ENCODE data around the gene SP100.
"Not testable (repeated sequence)": the region's sequence is repeated elsewhere in the genome, so short reads cannot be mapped to it uniquely, and the experiment has no call there.

SP100 gene

DNA sequence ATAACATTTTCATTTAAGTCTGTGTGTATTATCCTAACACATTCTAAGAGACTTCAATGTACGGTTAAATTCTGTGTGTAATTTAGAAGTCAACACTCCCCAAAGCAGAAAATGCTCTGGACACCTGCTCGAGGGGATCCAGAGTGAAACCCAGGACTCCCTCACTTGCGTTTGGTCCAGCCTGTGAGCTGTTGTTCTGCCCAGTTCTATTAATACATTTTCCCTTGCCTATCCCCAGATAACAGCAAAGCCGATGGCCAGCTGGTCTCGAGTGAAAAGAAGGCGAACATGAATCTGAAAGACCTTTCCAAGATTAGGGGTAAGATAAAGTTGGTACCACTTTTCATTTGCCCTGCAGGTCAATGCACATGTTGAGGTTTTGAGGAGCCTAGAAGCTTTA lies 31.0 kb upstream of the SP100 start:
- no peaks in the 10 kb centered on the region for H3K9me3 ChIP-seq (ENCODE audit: insufficient read depth, low read length)
- no peak overlapping the region for H3K4me2 ChIP-seq (ENCODE audit: low read depth, low read length, poor library complexity, severe bottlenecking)
- TF ChIP-seq, protein P1, sequence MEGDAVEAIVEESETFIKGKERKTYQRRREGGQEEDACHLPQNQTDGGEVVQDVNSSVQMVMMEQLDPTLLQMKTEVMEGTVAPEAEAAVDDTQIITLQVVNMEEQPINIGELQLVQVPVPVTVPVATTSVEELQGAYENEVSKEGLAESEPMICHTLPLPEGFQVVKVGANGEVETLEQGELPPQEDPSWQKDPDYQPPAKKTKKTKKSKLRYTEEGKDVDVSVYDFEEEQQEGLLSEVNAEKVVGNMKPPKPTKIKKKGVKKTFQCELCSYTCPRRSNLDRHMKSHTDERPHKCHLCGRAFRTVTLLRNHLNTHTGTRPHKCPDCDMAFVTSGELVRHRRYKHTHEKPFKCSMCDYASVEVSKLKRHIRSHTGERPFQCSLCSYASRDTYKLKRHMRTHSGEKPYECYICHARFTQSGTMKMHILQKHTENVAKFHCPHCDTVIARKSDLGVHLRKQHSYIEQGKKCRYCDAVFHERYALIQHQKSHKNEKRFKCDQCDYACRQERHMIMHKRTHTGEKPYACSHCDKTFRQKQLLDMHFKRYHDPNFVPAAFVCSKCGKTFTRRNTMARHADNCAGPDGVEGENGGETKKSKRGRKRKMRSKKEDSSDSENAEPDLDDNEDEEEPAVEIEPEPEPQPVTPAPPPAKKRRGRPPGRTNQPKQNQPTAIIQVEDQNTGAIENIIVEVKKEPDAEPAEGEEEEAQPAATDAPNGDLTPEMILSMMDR (IDR thresholded peaks at IDR 0.05; ENCODE audit: insufficient read depth, low read length, poor library complexity, severe bottlenecking) = no peak
- no peak for TF ChIP-seq EZH2phosphoT487 (conservative IDR thresholded peaks at IDR 0.05; ENCODE audit: low read length)
- no peaks in the 10 kb centered on the region for H3K79me2 ChIP-seq (ENCODE audit: insufficient read depth, low read length)
- no peaks in the 10 kb centered on the region for H3K27me3 ChIP-seq (ENCODE audit: low read length)
- H3K27ac ChIP-seq (ENCODE audit: low read depth, low read length) = no peak overlapping the region
- H3F3A ChIP-seq (ENCODE audit: insufficient read depth) = no peaks in the 10 kb centered on the region
- no peak overlapping the region for H3K9ac ChIP-seq (ENCODE audit: low read length)
- peaks cover 5% of the 10 kb centered on the region; the same call in 1 of the 2 replicates for H3K36me3 ChIP-seq (ENCODE audit: low read length)
- no peak overlapping the region for H2AFZ ChIP-seq (ENCODE audit: low read depth, low read length, severe bottlenecking)
- H3K4me3 ChIP-seq (ENCODE audit: insufficient read depth, low read length, poor library complexity, severe bottlenecking) = no peak overlapping the region
- H3K9me2 ChIP-seq (replicated peaks; ENCODE audit: insufficient read depth, low read length) = no peaks in the 10 kb centered on the region
- H4K20me1 ChIP-seq (ENCODE audit: low read depth, low read length) = no peaks in the 10 kb centered on the region

DNA sequence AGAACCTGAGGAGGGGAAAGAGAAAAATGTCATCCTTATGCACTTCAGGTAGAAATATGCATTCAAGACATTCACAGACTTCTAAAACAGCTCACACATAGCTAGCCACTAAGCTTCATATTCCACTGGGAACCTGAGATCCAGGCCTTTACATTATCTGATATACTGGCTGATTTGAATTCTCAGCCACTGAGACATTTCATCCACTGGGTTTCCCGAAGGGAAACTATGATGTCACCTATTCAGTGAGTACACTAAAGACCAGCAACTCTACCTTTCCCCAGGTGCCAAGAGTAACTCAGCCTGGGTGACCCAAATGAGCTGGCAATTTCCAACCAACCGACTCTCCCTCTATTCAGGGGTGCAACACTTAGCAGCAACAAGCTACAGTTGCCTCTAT lies 21.7 kb upstream of the SP100 start:
- TF ChIP-seq, protein P1 (IDR thresholded peaks at IDR 0.05; ENCODE audit: insufficient read depth, low read length, poor library complexity, severe bottlenecking) = no peak
- TF ChIP-seq EZH2phosphoT487 (conservative IDR thresholded peaks at IDR 0.05; ENCODE audit: low read length) = no peak
- Histone ChIP-seq H3K9ac (ENCODE audit: low read length) (no peak overlapping the region), H3K4me2 (ENCODE audit: low read depth, low read length, poor library complexity, severe bottlenecking) (no peak overlapping the region), H2AFZ (ENCODE audit: low read depth, low read length, severe bottlenecking) (no peak overlapping the region), H4K20me1 (ENCODE audit: low read depth, low read length) (no peaks in the 10 kb centered on the region), H3K79me2 (ENCODE audit: insufficient read depth, low read length) (no peaks in the 10 kb centered on the region), H3K36me3 (ENCODE audit: low read length) (peaks cover 17% of the 10 kb centered on the region; the same call in 1 of the 2 replicates), H3K27me3 (ENCODE audit: low read length) (no peaks in the 10 kb centered on the region), H3F3A (ENCODE audit: insufficient read depth) (no peaks in the 10 kb centered on the region), H3K9me2 (replicated peaks; ENCODE audit: insufficient read depth, low read length) (no peaks in the 10 kb centered on the region), H3K4me3 (ENCODE audit: insufficient read depth, low read length, poor library complexity, severe bottlenecking) (no peak overlapping the region), H3K27ac (ENCODE audit: low read depth, low read length) (no peak overlapping the region), H3K9me3 (ENCODE audit: insufficient read depth, low read length) (no peaks in the 10 kb centered on the region; the same call in 1 of the 2 replicates)

DNA sequence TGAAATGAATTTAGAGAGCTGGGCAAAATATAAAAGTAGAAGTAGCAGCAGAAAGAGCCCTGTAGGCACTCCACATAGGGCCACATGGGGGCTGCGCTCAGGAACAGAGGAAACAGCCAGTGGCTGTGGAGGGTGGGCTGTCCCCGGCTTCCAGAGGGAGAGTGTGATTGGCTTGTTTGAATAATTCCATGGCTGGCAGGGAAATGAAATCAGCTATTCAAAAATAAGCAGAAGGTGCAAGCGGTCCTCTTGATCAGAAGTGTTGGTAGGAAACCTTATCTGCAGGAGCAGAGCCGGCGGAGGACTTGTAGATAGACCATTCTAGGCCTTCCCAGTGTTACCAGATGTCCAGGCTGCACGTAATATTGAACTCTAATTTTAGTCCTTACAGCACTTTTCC lies 17.3 kb upstream of the SP100 start:
- H3K9ac ChIP-seq (ENCODE audit: low read length); H3F3A ChIP-seq (ENCODE audit: insufficient read depth); H3K36me3 ChIP-seq (ENCODE audit: low read length): not testable (repeated sequence)

DNA sequence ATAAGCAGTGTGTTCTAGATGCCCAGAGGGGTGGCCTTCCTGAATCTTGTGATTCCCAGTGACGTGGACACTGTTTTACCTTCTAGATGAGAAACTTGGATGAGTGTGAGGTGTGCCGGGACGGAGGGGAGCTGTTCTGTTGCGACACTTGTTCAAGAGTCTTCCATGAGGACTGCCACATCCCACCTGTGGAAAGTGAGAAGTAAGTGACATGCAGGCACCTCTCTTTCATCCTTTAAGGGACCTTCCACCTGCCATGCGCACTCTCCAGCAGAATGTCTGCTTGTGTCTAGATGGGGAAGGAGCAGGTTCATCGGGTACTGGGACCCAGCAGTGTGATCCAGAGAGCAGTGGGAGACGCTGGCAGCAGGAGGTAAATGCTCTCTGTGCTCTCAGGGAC lies 16.0 kb upstream of the SP100 start:
- H3K27ac ChIP-seq (ENCODE audit: low read depth, low read length) = no peak overlapping the region
- H2AFZ ChIP-seq (ENCODE audit: low read depth, low read length, severe bottlenecking) = no peak overlapping the region
- no peaks in the 10 kb centered on the region; the same call in 1 of the 2 replicates for H3K9me3 ChIP-seq (ENCODE audit: insufficient read depth, low read length)
- no peak overlapping the region for H3K9ac ChIP-seq (ENCODE audit: low read length)
- no peaks in the 10 kb centered on the region for H3K79me2 ChIP-seq (ENCODE audit: insufficient read depth, low read length)
- no peak overlapping the region for H3K4me3 ChIP-seq (ENCODE audit: insufficient read depth, low read length, poor library complexity, severe bottlenecking)
- H3F3A ChIP-seq (ENCODE audit: insufficient read depth) = no peaks in the 10 kb centered on the region
- no peaks in the 10 kb centered on the region for H3K9me2 ChIP-seq (replicated peaks; ENCODE audit: insufficient read depth, low read length)
- 0 out of 2 replicates have a peak, but pooled peaks cover 3% of the 10 kb centered on the region for H3K36me3 ChIP-seq (ENCODE audit: low read length)
- H4K20me1 ChIP-seq (ENCODE audit: low read depth, low read length) = no peaks in the 10 kb centered on the region
- TF ChIP-seq, protein P1 (IDR thresholded peaks at IDR 0.05; ENCODE audit: insufficient read depth, low read length, poor library complexity, severe bottlenecking) = no peak
- no peak for TF ChIP-seq EZH2phosphoT487 (conservative IDR thresholded peaks at IDR 0.05; ENCODE audit: low read length)
- no peaks in the 10 kb centered on the region for H3K27me3 ChIP-seq (ENCODE audit: low read length)
- H3K4me2 ChIP-seq (ENCODE audit: low read depth, low read length, poor library complexity, severe bottlenecking) = no peak overlapping the region

More for the DNA sequence above, 17.3 kb upstream of the SP100 start:
- H3K27me3 ChIP-seq (ENCODE audit: low read length); H3K9me2 ChIP-seq (replicated peaks; ENCODE audit: insufficient read depth, low read length); H3K4me3 ChIP-seq (ENCODE audit: insufficient read depth, low read length, poor library complexity, severe bottlenecking); H3K9me3 ChIP-seq (ENCODE audit: insufficient read depth, low read length); H3K27ac ChIP-seq (ENCODE audit: low read depth, low read length); H4K20me1 ChIP-seq (ENCODE audit: low read depth, low read length); H3K4me2 ChIP-seq (ENCODE audit: low read depth, low read length, poor library complexity, severe bottlenecking); H3K79me2 ChIP-seq (ENCODE audit: insufficient read depth, low read length); H2AFZ ChIP-seq (ENCODE audit: low read depth, low read length, severe bottlenecking): not testable (repeated sequence)
